GM21381 (cell line): ENCODE results near the gene CRIP2.

ENCODE experiments used
- ATAC-seq: cut with Tn5 transposase; IDR thresholded peaks from one replicate; pipeline ENCODE4 v1.9.1; 2021; ENCODE audit warnings: mild to moderate bottlenecking, moderate library complexity; ENCODE audit not compliant: unreplicated experiment

The CRIP2 gene

DNA sequence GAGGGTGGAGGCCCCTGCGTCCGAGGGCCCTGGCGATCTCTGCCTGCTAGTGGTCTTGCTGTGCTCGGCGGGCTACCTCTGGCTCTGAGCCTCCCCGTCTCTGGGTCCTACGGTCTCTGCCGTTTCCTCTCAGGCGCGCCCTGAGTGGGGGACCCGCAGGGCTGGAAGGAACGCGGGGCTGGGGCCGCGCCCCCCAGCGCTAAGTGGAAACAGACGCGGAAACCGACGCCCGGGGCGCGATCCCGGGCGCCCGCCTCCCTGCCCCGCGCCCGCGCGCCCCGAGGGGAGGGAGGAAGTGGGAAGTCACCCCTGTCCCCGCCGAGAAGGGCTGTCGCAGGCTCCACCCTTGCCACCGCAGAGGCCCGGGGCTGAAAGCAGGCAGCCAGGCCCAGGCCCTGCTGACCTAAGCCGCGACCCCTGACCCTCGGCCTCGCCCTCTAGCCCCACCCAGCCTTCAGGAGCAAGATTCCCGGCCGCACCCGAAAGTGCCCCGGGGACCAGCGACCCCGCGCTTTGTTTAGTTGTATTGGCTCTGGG lies 12.9 kb downstream of the CRIP2 start:
- no peak for ATAC-seq

DNA sequence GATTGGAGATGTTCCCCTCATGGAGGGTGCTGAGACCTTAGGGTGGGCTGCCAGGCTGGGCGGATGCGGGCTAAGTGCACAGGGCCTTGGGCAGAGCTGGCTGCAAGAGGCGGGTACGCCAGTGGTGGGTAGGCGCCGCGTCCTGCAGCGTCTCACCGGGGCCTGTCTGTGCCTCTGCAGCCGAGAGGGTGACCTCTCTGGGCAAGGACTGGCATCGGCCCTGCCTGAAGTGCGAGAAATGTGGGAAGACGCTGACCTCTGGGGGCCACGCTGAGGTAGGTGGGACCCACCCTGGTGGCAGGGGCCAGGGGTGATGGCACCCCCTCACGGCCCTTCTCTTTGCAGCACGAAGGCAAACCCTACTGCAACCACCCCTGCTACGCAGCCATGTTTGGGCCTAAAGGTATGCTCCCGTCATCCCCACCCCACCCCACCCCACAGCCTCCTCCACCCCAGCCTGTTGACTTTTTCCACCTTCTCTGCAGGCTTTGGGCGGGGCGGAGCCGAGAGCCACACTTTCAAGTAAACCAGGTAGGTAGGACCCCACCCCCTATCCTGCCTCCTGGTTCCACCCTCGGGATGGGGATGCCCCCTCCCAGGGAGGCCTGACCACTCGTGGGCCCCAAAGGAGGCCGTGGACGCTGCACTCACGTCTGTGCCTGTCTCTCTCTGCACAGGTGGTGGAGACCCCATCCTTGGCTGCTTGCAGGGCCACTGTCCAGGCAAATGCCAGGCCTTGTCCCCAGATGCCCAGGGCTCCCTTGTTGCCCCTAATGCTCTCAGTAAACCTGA lies 13.6 kb downstream of the CRIP2 start:
- ATAC-seq = no peak

DNA sequence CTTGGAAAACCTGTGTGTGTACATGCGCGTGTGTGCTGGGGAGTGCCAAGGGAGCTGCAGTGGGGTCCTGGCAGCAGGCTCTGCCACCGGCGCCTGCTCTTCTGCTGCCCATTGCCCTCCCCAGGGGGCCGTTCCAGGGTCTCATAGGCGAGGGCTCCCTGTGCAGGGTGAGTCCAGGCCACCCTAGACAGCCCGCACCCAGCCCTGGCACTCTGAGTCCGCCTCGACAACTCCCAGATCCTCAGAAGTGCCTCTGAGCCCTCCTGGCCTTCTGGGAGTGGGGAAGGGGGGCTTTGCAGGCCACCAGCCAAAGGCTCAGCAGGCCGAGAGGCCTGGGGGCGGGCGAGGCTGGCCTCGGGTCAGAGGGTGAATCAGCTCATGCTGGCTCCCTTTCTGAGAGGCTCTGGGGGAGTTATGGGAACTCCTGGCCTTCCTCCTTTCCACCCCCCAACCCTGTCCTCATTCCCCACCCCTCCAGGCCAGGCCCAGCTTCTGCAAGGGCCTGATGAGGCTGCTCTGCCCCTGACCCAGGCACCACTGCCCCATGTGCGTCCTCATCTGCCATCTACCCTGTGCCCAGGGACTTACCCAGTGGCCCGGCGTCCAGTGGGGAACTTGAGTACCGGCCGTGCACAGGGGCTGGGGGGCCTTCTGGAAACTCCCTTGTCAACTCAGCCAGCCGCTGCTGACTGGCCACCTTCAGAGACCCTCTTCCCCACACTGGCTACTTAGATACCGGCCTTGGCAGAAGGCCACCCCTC lies 14.3 kb downstream of the CRIP2 start:
- no peak for ATAC-seq

DNA sequence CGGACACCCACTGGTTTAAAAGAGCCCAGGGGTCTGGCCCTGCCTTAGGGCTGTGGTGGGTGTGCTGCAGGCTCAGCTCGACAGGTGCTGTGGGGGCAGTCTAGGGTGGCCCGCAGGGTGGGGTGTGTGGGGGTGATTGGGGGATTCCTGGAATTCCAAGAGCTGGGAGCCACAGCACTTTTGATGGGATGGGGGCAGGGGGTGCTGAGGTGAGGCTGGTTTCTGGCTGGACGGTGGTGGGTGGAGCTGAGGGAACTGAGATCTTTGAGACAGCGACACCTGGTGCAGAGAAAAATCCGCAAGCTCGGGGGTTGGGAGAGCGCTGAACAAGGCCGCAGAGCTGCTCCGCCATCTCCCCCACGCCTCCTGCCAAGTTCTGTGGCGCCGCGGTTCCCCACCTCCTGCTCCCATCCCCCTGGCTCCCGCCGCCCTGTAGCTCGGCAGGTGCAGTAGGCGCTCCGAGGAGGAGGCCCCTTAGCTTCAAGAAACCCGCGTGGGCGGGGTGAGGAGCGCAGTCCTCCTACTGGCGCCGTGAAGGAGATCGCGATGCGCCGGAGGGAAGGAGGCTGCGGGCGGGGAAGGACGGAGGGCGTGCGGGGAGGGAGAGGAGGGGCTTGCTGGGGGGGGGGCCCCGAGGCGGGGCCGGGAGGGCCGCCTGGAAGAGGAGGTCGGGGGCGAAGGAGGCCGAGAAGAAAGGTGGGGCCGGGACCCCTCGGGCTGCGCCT lies 15.1 kb downstream of the CRIP2 start:
- peak; percentile 0 for ATAC-seq

DNA sequence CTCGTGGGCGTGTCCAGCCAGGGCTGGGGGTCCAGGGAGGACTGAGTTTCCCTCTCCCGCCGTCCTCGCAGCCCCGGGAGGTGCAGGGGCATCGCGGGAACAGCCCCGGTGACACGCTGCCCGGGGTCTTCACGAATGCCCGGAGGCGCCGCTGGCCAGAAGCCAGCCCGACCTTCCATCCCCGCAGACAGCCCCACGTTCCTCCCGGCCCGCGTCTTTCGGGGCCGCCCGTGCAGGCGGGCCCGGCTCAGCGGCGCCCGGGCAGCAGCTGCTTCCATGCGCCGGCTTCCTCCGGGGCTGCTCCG lies 15.6 kb downstream of the CRIP2 start:
- ATAC-seq = peak; percentile 2

DNA sequence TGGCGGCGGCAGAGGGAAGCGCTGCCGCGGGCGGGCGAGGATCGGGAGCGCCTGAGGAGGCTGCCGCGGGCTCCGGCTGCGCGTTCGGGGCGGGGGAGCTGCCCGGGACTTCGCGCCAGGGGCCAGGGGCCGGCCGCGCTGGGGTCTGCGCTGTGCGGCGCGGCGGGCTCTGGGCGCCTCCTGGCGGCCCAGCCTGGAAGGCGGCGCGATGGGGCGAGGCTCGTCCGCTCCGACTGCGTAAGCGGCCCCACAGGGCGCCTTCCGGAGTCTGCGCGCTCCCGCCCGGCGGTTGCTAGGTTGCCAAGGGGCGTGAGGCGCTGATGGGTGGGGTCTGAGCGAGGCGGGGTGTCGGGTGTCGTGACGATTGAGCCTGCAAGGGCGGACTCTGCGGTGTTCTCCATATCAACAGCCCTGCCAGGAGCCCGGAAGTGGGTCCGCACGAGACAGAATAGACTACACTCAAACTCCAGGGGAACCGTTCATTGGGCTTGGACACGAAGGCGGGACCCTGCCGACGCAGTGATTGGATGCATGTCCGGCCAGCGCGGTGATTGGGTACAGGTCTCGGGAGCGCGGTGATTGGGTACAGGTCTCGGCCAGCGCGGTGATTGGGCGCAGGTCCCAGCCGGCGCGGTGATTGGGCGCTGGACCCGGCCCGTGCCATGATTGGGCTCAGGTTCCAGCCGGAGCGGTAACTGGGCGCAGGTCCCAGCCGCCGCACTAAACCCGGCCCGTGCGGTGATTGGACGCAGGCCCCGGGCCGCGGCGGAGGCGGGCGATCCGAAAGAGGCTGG lies 16.1 kb downstream of the CRIP2 start, which contains the start of gene TEDC1:
Gene TEDC1 (plus strand): TSS at position 675 of the 794 bp plus-strand sequence. CDS start 130 bp downstream, outside the sequence.
- peak; percentile 61 for ATAC-seq

DNA sequence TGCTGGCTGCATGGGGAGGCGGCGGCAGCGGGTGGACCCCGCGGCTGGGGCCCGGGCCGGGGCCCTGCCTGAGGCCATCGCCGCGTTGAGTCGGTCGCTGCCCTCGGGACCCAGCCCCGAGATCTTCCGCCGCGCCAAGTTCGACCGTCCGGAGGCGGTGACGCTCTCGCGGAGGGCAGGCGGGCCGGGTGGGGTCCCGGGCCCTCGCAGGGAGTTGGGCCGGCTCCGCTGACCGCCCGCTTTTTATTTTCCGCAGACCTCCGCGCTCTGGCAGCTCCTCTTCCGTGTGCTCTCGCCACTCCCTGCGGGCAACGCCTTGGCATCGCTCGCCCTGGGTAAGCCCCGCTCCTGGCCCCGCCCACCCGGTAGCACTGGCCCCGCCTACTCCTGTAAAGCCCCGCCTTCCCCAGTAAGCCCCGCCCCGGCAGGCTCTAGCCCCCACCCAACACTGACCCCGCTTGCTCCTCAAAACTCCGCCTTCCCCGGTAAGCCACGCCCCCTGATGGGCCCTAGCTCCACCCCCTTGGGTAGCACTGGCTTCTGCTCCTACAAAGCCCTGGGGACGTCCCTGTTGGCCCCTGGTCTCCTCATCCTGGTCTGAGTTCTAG lies 16.8 kb downstream of the CRIP2 start:
- ATAC-seq = peak; percentile 6

DNA sequence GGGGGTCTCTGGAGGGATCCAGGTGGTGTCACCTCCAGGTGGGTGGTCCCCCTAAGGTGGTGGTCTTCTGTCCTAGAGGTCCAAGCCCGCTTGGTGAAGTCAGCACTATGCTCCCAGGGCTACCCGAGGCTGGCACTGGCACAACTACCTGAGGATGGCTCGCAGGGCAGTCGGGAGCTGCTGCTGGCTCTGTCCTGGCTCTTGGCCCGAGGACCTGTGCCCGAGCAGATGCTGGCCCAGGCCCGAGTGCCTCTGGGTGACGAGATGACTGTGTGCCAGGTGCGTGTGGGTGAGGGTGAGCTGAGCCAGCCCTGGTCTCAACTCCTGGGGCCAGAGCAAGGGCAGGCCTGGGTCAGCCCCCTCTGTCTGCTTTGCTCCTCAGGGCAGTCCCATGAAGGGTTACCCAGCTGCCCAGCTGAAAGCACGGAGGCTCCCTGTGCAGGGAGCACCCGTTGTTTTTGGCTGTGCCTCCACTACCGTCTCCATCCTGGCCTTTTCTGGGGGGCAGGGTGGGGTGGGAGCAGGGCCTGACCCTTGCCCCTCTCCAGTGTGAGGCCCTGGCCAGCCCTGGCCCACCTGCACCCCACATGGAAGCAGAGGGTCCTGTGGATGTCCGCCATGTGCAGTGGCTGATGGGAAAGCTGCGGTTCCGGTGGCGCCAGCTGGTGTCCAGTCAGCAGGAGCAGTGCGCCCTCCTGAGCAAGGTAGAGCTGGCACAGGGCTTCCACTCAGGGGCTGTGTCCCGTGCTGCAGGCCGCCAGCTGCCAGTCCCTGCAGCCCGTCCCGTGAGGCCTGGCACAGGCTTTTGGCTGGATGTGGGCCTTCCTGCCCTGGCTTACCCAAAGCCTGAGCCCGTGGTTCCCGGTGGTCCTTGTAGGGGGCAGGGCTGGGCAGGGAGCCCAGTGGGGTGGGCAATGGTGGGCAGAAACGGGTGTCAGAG lies 17.7 kb downstream of the CRIP2 start:
- ATAC-seq = no peak

DNA sequence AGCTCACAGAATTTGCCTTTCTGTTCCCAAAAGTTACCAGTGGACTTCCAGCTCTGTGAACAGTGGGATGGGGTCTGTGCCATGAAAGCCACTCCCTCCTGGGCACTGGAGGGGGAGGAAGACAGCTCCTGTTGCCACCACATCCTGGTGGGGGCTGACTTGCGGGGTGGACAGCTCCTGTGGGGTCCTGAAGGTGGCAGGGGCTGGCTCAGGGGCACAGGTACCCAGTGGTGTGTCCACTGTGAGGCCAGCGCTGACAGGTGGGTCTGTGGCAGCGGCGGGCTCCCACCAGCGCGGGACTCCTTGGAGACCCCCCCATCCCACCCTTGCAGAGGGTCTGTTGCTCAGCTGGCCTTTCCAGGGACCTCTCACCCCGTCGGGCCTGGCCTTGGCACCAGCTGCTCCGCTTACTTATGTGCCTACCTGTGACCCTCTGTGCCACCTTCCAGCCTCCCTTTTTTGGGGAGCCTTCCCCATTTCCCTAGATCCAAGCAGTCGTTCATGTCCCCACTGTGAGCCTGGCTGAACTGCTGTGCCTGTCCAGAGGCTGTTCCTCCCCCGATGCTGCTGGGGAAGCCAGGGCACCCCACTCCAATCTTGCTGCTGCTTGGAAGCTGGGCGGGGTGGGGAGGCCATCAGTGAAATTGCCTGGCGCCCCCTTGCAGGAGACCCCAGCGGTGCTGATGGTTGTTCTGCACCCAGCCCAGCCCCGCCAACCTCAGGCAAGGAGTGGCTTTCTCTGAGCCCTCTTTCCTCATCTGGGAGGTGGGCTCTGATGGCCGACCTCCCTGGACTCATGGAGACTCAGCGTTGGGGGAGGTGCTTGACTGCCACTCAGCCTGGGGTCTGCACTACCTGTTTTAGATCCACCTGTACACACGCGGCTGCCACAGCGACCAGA lies 18.6 kb downstream of the CRIP2 start:
- ATAC-seq = no peak

DNA sequence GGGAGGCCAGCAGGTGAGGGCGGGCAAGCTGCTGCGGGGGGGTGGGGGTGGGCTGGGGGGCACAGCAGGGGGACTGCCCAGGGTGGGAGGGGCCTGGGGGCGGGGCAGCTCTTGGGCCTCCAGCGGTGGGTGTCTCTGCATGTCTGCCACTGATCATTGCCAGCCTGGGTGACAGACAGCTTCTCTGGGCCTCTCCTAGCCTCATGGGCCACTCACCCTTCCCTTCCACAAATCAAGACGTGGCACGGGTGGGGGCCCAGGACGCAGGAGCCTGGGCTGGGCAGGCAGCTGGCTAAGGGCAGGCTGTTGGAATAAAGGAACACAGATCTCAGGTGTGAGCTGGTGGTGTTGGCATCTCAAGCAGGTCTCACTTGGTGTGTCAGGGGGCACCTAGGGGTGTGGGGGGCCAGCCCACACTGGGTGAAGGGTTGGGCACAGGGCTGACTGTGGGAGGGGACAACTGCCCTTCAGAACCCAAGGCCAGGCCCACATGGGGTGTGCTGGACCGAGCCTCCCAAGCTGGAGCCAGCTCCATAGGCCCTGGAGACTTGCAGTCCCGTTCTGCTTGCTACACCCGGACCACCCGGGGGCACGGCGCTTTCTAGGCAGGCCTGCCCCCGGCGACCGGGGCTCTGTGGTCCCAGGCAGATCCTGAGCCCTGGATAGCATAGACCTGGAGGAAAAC lies 19.4 kb downstream of the CRIP2 start:
- no peak for ATAC-seq

DNA sequence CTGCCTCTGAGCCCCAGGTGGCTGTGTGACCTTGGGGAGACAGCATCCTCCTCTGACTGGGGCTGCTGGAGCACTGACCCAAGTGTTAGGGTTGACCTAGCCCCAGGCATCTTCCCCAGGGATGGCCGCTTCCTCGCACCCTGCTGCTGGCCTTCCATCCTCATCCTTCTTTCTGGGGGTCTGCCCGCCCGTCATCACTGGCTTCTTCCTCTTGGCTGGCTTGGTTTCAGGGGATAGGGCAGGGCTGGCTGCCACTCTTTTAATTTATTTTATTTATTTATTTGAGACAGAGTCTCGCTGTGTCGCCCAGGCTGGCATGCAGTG lies 19.9 kb downstream of the CRIP2 start:
- ATAC-seq = no peak

DNA sequence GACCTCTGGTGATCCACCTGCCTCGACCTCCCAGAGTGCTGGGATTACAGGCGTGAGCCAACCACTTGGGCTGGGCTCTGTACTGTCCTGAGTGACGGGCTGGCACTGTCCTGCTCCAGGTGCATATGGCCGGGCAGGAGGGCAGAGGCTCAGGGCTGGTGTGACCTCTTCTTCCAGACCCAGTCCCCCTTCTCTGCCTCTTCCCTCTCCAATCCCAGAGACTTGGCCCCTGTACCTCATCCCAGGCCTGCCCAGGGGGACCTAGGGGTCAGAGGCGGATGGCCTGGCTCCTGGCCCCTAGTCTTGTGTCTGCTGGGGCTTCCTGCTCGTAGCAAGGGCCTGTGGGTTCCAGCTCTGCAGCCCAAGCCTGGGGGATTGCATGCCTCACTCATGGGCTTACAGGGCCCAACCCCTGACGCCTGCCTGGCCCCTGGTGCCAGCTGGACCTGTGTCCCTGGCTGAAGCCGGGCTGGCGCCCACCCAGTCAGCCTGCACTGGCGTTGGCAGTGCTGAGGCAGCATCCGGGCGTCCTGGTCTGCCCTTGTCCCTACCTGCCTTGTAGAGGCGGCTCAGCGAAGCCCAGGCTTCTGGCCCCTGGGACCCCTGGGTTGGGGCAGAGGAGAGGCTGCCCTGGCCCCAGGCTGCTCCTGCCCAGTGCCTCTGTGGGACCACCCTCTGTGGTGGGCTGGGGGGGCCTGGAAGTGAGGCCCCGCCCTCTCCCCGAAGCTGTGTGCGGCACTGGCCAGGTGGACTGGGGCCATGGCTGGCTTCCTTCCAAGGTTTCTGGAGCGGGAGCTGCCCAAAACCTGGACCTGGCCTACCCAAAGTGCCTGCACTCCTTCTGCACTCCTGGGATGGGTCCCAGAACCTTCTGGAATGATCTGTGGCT lies 20.7 kb downstream of the CRIP2 start:
- no peak for ATAC-seq

DNA sequence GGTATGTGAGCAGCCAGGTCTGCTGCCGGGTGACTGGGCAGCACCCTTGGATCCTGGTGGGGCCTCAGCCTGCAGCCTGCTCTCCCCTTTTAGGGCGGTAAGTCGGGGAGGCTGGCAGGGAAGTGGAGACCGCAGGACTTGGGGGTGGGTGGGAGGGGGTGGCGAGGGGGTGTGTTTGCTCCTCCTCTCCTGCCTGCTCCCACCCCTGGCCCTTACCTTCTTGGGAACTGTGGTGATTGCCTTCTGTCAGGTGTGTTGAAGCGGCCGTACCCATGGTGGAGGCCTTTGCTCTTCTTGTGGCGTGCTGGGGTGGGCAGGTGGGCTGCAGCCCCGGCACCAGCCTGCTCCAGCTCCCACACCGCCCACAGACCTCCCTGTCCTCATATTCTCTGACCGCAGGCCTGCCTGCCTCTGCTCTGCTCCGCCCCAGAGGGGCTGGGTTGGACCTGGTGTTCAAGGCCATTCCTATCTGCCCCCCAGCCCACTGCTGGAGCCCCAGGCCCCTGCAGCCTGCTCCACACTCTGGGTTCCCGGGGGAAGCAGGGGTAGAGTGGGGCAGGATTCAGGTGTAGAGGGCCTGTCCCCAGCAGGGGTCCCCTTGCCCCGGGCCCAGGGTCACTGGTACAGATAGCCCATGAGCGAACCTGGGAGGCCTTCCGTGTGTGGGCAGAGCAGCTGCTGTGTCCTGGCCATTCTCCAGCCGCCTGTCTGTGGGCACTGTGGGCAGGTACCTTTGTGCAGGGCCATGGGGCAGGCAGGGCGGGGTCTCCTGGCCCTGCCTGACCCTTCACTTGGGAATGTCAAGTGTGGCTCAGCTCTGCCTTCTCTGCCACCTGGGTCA lies 21.6 kb downstream of the CRIP2 start:
- no peak for ATAC-seq

DNA sequence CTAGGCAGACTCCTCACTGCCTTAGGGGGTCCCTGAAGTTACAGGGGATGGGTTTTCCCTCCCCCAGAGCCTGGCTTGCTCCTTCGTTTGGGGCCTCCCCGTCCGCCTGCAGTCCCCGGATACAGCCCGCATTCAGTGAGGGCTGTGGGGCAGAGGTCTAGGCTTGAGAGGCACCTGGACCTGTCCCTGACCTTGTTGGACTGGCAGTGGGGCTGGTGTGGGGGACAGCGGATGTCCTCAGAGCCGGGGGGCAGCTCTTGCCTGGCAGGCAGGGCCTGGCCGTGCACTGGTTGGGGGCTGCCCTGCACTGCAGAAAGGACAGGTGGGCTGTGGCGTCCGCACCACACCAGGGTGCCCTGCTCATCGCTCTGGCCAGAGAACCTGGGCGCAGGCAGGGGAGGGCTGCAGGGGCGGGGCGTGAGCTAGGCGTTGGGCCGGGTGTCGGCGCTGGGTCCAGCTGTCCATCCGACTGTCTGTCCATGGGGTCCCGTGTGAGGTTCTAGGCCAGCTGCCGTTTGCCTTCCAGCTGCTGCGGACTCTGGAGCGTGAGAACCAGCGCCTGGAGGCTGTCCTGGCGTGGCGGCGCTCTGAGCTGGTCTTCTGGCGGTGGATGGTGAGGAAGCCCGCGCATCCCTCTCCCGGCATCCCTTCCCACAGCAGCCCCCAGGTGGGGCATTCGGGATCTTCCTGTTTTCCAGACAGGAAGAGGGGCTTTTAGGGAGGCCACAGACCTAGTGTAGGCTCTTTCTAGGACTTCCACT lies 22.4 kb downstream of the CRIP2 start:
- no peak for ATAC-seq
